Heart right ventricle (tissue), 16 donors: Measurements from ENCODE around the gene SEC63. TPM values are rescaled to one million over a fixed set of nuclear protein-coding genes. Genes with fewer than 3 reads are reported as not detected.

Experiments used
- ATAC-seq, 8 donors: fragments of 200-7000 bp; cut with Tn5 transposase; one replicate each; pipeline ENCODE4 v1.9.1; 2020; ENCODE audit warnings: mild to moderate bottlenecking in 8 of 8, moderate library complexity in 8 of 8, moderate number of reproducible peaks in 1 of 8
- DNase-seq, 2 donors: peaks; one replicate each; pipeline ENCODE4 v3.0.0-alpha.2; 2020
- H3K27ac ChIP-seq, 10 donors: fragments of 200-600 bp; sonication (generic) in 2 of 10; one replicate each; pipeline versions ENCODE4 v1.5.0 to v1.8.0; 2020 to 2022; ENCODE audit warnings: mild to moderate bottlenecking in 3 of 10
- H3K27me3 ChIP-seq, 7 donors: fragments of 200-600 bp; one replicate each; pipeline ENCODE4 v1.8.0; 2021 to 2022; ENCODE audit warnings: mild to moderate bottlenecking in 2 of 7
- H3K36me3 ChIP-seq, 9 donors: fragments of 200-600 bp; sonication (generic) in 1 of 9; one replicate each; pipeline versions ENCODE4 v1.5.0 to v1.8.0; 2020 to 2022; ENCODE audit warnings: mild to moderate bottlenecking in 2 of 9
- H3K4me1 ChIP-seq, 9 donors: fragments of 200-600 bp; sonication (generic) in 1 of 9; one replicate each; pipeline versions ENCODE4 v1.5.0 to v1.8.0; 2020 to 2022; ENCODE audit warnings: mild to moderate bottlenecking in 4 of 9
- H3K4me3 ChIP-seq, 10 donors: fragments of 200-600 bp; sonication (generic) in 2 of 10; one replicate each; pipeline versions ENCODE4 v1.5.0 to v1.8.0; 2020 to 2022; ENCODE audit warnings: mild to moderate bottlenecking in 7 of 10, moderate library complexity in 2 of 10
- H3K9me3 ChIP-seq, 11 donors: fragments of 200-600 bp in 10 of 11; sonication (generic) in 2 of 11; one replicate each; pipeline versions ENCODE4 v1.5.0 to v1.8.0; 2013 to 2022; ENCODE audit warnings: mild to moderate bottlenecking in 2 of 11, control low read depth in 1 of 11, moderate library complexity in 1 of 11
- WGBS, 2 donors: extraction: QIAGEN DNeasy Blood & Tissue Kit; methylation state at CpG; one replicate each; pipeline ENCODE4 v1.1.7; 2013; ENCODE audit warnings: inconsistent platforms in 1 of 2; 5-methylcytosine and 5-hydroxymethylcytosine counted together
- intact Hi-C, 10 donors: fragments of 100-400 bp; cut with DNase I; formaldehyde crosslinking; loops; one replicate each; pipeline versions ENCODE4 v1.11.1 to v1.14.2; 2022
- polyA plus RNA-seq, 2 donors: library from polyadenylated mRNA; stranded (reverse); fragments of 200-250 nt; gene quantifications; one replicate each; pipeline ENCODE4 v1.2.3, GENCODE V29; 2013
- total RNA-seq, 10 donors: library from RNA; stranded (reverse); fragmentation: NEBNext Ultra II Directional in 3 of 10; extraction: Animal tissue kit (Norgen Biotek cat#: 25700) in 3 of 10; gene quantifications; one replicate each; pipeline versions ENCODE4 v1.2.1 to v1.2.4, GENCODE V29; 2021 to 2023
- TF ChIP-seq, protein P1 (sequence below), 9 donors: fragments of 200-600 bp; sonication (generic) in 2 of 9; IDR thresholded peaks; one replicate each; pipeline versions ENCODE4 v1.5.0 to v1.8.0; 2021 to 2022; ENCODE audit warnings: antibody characterized with exemption in 9 of 9, mild to moderate bottlenecking in 5 of 9, moderate library complexity in 1 of 9
- donor health status: Arrhythmogenic right ventricular cardiomyopathy.
- donor health status: ischemic (EF 13 %, LVEDD 7.1; RV severe dilation, severe dysfunction).
- donor health status: healthy with polysubstance abuse.
- donor health status: DM: no; HTN: yes; CAD: no.
- donor health status: DM: no; HTN: no; CAD: no.
- donor health status: ischemic (EF 25% LVEDD 6.9; RV normal size, moderate dysfunction).
- donor health status: ischemic (EF 25% LVEDD 5.7; RV mildly dilated, moderate dysfunction).
- donor health status: healthy.
- donor health status: DM: yes; HTN: yes; CAD: no.
- donor health status: Ischemic cardiomyopathy.
- donor health status: ischemic (EF 35%, LVEDD 5.7; RV mildly dilated, moderate dysfunction).
- donor health status: nonischemic (EF 11% LVEDD 7.7; RV severe dilation, severe dysfunction).
- donor health status: DM: yes; HTN: yes; CAD: no.
- donor health status: PGD.
- donor health status: ischemic (EF 29% LVEDD 5.4; RV normal size, mild dysfunction).
- donor health status: nonischemic (EF 23%, LVEDD 6.1; RV moderate dilation, normal function).

SEC63 gene
- total and polyA plus RNA-seq, 12 donors = 22.5 to 68.3 (median 51.7) TPM

DNA sequence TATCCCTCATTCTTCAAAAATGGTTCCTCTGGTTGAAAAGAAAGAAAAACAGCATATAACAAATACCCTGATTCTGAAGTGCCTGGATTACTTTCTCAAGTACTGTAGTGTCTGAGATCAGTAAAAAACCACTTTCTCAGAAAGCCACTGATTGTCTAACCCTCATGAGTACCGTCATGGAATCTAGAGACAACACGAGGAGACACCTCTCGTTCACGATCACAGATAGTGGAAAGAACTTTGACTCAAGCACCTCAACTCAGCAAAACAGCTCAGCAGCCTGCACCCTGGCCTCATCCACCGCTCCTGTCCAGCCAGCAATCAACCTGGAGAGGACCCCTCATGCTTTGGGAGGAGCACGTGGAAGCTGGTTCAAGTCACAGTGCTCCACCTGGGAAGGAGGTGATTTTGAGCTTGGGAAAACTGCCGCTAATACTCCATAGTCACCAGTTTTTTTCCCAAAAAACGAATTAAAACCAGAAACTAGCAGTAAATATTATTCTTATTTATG lies 134.9 kb downstream of the SEC63 start:
- intact Hi-C loops = no loop called here
- no peaks in the 10 kb centered on the region for H3K36me3 ChIP-seq
- TF ChIP-seq, protein P1, sequence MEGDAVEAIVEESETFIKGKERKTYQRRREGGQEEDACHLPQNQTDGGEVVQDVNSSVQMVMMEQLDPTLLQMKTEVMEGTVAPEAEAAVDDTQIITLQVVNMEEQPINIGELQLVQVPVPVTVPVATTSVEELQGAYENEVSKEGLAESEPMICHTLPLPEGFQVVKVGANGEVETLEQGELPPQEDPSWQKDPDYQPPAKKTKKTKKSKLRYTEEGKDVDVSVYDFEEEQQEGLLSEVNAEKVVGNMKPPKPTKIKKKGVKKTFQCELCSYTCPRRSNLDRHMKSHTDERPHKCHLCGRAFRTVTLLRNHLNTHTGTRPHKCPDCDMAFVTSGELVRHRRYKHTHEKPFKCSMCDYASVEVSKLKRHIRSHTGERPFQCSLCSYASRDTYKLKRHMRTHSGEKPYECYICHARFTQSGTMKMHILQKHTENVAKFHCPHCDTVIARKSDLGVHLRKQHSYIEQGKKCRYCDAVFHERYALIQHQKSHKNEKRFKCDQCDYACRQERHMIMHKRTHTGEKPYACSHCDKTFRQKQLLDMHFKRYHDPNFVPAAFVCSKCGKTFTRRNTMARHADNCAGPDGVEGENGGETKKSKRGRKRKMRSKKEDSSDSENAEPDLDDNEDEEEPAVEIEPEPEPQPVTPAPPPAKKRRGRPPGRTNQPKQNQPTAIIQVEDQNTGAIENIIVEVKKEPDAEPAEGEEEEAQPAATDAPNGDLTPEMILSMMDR (IDR thresholded peaks at IDR 0.05) = no peak
- peaks cover 0 to 57% (median 30%) of the 10 kb centered on the region in 7 donors for H3K27me3 ChIP-seq
- H3K4me1 ChIP-seq = peaks cover 0 to 20% (median 8%) of the 10 kb centered on the region in 9 donors
- whole genome bisulfite sequencing, 2 donors = 76 to 81% methylated on average over 8 of the region's 8 CpGs
- H3K27ac ChIP-seq = peak overlapping the region in 1 of 10 donors; percentile 82
- no peak for DNase-seq
- no peaks in the 10 kb centered on the region for H3K9me3 ChIP-seq
- ATAC-seq = no peak
- peak overlapping the region in 1 of 10 donors; percentile 34 for H3K4me3 ChIP-seq

DNA sequence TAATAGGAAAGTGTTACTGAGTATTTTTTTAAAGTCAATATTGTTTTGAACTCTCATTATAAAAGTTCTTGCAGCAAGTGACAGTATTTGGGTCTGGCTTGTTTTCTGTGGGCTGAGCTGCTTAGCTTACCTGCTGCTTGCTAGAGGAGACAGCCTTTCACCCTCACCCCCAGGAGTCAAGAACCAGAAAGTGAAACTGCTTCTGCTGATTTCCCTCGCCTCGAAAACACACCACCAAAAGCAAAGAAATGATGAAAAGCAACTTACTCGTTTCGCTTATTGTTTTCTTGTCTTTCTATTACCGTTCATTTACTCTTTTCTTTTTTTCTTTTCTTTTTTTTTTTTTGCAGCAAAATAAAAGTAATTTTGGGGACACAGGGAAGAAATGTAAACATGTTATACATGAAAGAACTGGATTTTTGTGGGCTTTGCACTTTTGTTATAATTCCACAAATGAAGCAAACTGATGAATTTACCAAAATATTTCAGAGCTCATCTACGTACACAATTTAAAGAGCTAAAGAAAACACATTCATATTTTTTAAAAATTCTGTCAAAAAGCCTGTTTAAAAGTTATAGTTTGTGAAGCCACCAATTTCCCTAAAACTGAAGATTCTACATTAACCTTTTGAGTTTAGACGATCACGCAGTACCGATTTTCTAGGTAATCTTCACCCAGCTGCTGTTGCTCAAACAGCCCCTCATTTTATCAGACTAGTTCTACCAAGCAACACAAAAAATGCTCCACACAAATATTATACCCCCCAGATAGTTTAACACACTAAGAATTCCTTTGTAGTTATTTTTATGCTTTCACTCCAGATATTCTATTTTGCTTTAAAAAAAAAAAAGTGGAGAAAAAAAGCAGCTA lies 135.6 kb downstream of the SEC63 start:
- TF ChIP-seq, protein P1 (IDR thresholded peaks at IDR 0.05) = no peak
- H3K4me3 ChIP-seq = peak overlapping the region in 1 of 10 donors; percentile 34
- peaks cover 0 to 62% (median 30%) of the 10 kb centered on the region in 7 donors for H3K27me3 ChIP-seq
- H3K4me1 ChIP-seq = peaks cover 0 to 20% (median 8%) of the 10 kb centered on the region in 9 donors
- WGBS, 2 donors = 82 to 89% methylated on average over 9 of the region's 9 CpGs
- DNase-seq = no peak
- ATAC-seq = no peak
- H3K36me3 ChIP-seq = no peaks in the 10 kb centered on the region
- intact Hi-C loops = no loop called here
- no peaks in the 10 kb centered on the region for H3K9me3 ChIP-seq
- H3K27ac ChIP-seq = peak overlapping the region in 1 of 10 donors; percentile 82

DNA sequence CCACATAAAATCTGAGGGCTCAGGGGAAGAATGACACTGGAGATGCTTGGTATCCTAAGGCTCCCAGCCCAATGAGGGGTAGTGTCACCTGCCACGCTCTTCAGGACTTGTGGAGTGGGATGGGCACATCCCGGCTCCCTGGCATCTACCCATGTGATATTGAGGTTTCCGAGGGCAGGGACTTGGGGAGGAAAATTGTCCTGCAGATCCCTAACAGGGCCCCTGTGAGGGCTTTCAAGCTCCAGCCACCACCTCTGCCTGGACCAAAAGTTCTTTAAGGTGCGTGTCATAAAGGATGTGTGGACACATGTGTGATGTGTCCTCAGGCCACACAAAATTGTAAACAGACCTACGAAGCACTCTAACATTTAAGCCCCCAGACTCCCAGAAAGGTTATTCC lies 136.4 kb downstream of the SEC63 start:
- Histone ChIP-seq H3K27me3 (peaks cover 0 to 59% (median 29%) of the 10 kb centered on the region in 7 donors), H3K9me3 (no peaks in the 10 kb centered on the region), H3K27ac (peak overlapping the region in 1 of 10 donors; percentile 48), H3K36me3 (no peaks in the 10 kb centered on the region), H3K4me1 (peaks cover 0 to 20% (median 8%) of the 10 kb centered on the region in 9 donors), H3K4me3 (no peak overlapping the region)
- TF ChIP-seq, protein P1 (IDR thresholded peaks at IDR 0.05) = no peak
- intact Hi-C loops = no loop called here
- DNase-seq = no peak
- 85 to 86% methylated on average over 5 of the region's 5 CpGs for WGBS, 2 donors
- no peak for ATAC-seq

DNA sequence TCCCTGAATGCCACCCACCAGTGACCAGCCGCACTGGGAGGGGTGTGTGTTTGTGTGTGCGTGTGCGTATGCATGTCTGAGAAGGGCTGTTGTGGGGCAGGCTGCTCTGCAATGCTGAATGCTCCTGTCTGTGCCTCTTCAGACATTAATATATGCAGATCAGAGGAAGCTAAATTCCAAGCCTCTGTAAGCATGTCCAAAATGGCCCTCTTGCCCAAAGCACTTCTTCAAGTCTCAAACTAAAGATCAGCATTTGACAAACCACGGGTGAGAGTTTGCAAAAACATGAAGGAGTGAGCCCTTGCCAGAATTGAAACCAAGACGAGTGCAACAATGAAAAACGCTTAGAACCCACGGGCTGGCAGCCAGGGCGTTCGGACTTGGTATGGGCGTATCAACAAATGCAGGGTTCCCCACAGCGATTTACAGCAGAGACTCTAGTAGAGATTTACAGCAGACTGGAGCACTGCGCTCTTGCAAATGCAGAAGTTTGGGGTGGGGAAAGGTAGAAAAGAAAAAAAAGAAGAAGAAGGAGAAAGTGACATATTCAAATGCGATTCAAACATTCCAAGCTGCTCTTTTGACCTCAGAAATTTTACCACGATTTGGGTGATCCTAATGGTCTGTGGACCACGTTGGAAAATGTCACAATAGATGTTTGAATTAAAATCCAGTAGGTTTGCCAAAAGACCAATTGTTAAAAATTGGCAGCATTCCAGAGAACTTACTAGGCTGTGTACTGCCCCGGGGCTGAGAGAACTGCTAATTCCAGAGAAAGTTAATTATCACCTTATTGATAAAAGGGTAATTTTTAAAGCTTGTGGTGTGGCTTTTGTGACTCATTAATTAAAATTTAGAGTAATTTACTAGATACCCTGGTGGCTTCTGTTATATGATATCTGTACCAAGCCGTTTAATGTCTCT lies 137.4 kb downstream of the SEC63 start:
- no peak for ATAC-seq
- no peaks in the 10 kb centered on the region for H3K9me3 ChIP-seq
- TF ChIP-seq, protein P1 (IDR thresholded peaks at IDR 0.05) = no peak
- peak overlapping the region in 1 of 10 donors; percentile 48 for H3K27ac ChIP-seq
- peaks cover 0 to 20% (median 8%) of the 10 kb centered on the region in 9 donors for H3K4me1 ChIP-seq
- 31 to 33% methylated on average over 17 of the region's 17 CpGs for WGBS, 2 donors
- DNase-seq = no peak
- H3K4me3 ChIP-seq = peak overlapping the region in 6 of 10 donors; percentile 11 to 34 (median 21)
- H3K36me3 ChIP-seq = no peaks in the 10 kb centered on the region
- intact Hi-C loops = no loop called here
- H3K27me3 ChIP-seq = peaks cover 0 to 53% (median 24%) of the 10 kb centered on the region in 7 donors
